ES-I3 (cell line): ENCODE results near the gene MTA1.

ENCODE experiments used
- H3K36me3 ChIP-seq: 2 replicates; pipeline ENCODE4 v1.6.1; 2013; ENCODE audit warnings: mild to moderate bottlenecking, low read length, control low read depth, moderate library complexity; ENCODE audit not compliant: insufficient read depth
- H3K4me1 ChIP-seq: 2 replicates; pipeline ENCODE4 v1.6.1; 2013; ENCODE audit warnings: mild to moderate bottlenecking, control low read depth, low read length; ENCODE audit not compliant: insufficient read depth
- H3K9ac ChIP-seq: 2 replicates; pipeline ENCODE4 v1.6.1; 2013; ENCODE audit warnings: low read depth, mild to moderate bottlenecking, low read length, moderate library complexity
- H3K9me3 ChIP-seq: 2 replicates; pipeline ENCODE4 v1.6.1; 2013; ENCODE audit warnings: mild to moderate bottlenecking, low read length, moderate library complexity; ENCODE audit not compliant: control insufficient read depth, insufficient read depth

Gene MTA1

DNA sequence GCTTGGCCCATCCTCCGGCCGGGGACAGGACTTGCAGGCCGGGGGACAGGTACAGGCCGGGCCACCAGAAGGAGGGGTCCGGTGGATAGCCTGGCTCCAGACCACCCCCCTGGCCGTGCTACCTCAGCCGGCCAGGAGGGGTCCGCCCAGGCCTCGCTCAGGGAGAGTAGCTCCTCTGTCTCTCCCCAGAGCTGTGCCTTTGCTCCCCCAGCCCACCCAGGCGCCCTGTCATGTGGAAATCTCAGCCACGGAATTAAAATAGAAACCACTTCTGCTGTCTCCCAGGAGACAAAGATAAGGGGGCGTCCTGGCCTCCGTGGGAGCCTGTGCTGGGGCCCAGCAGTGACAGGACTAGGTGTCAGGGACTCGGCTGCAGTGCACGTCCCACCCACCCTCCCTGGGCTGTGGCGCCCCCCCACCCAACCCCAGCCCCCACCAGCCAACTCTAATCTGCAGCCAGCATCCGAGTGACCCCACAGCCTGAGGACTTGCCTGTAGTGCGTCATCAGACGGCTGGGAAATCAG is 51.7 kb downstream of the MTA1 start:
- Histone ChIP-seq H3K9ac (no peak overlapping the region), H3K4me1 (peaks cover 8% of the 10 kb centered on the region; the same call in 1 of the 2 replicates), H3K36me3 (no peaks in the 10 kb centered on the region; the same call in none of the 2 replicates), H3K9me3 (no peaks in the 10 kb centered on the region)

DNA sequence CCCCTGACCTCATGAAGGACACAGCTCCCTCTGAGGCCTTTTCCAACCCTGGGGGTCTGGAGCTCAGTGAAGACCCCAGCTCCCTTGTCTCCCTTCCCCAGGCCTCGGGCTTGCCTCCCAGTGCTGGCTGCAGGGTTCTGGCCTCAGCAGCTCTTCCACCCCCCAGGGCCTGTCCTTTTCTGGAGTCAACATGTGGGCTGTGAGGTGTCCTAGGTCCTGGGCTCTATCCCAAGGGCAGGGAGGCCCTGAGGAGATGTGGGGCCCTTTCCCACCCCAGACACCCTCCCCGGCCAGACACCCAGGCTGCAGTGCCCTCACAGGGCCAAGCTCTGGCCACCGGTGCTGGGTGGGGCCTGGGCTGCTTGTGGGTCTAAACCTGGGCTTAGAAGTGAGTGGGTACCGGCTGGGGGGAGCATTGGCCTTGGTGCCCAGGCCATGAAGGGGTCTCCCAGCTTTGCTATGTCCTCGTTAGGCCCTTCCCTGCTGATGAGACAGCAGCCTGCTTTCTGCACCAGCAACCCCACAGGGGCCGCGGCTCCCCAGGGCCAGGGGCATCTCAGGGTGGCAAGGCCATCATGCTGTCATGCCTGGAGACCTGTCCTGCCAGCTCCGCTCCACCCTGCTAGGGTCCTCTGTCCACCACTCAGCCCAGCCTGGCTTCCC is 52.3 kb downstream of the MTA1 start:
- Histone ChIP-seq H3K36me3 (no peaks in the 10 kb centered on the region; the same call in none of the 2 replicates), H3K4me1 (peaks cover 14% of the 10 kb centered on the region; the same call in 1 of the 2 replicates), H3K9ac (no peak overlapping the region), H3K9me3 (no peaks in the 10 kb centered on the region)

DNA sequence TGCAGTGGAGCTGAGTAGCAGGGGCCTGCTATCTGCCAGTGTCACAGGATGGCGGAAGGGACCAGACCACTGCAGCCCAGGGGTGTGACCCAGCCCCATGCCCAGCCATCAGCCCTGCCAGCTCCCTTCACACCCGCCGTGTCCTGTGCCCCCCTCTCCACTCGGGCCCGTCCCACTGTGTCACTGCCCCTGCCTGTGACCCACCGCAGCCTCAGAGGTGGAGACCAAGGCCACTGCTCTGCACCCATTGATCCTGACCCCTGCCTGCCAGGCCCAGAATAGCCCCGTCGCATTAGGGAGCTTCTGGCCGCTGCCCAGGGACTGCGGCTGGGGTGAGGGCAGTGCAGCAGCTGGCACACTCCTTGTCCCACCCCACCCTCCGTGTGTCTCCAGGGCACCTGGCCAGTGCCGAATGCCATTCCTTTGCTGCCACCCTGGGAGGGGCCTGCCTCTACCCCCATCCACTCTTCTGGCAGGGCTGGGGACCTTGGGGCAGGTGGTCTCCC is 52.9 kb downstream of the MTA1 start:
- Histone ChIP-seq H3K36me3 (no peaks in the 10 kb centered on the region; the same call in none of the 2 replicates), H3K9me3 (no peaks in the 10 kb centered on the region), H3K4me1 (peaks cover 18% of the 10 kb centered on the region; the same call in 1 of the 2 replicates), H3K9ac (no peak overlapping the region)

DNA sequence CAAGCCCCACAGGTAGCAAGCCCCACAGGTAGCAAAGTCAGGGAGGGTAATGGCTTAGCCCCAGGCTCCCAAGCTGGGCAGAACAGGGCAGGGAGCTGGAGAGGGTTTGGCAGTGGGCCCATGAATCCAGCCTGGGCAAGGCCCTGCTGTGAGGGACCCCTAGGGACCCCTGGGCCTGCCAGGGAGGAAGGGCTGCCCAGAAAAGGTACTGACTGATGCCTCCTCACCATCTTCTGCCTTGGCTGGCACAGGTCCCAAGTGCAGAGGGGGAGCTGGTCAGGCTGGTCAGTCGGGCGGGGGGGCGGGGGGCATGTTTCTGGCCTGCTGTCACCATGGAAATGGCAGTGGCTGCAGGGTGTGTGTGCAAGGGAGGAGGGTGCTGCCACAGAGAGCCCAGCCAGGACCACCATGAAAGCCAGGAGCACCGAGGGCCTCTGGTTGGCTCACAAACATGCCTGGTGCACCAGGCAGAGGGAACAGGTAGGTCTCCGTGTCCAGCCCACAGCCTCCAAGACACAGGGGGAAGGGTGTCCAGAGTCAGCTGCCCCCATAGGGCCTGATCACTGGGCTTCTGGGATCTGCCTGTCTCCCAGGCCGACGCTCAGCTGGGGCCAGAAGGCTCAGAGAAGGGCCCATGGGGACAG is 53.5 kb downstream of the MTA1 start:
- Histone ChIP-seq H3K36me3 (no peaks in the 10 kb centered on the region; the same call in none of the 2 replicates), H3K4me1 (peaks cover 18% of the 10 kb centered on the region; the same call in 1 of the 2 replicates), H3K9ac (peak overlapping the region; percentile 29; the same call in 1 of the 2 replicates), H3K9me3 (no peaks in the 10 kb centered on the region)

DNA sequence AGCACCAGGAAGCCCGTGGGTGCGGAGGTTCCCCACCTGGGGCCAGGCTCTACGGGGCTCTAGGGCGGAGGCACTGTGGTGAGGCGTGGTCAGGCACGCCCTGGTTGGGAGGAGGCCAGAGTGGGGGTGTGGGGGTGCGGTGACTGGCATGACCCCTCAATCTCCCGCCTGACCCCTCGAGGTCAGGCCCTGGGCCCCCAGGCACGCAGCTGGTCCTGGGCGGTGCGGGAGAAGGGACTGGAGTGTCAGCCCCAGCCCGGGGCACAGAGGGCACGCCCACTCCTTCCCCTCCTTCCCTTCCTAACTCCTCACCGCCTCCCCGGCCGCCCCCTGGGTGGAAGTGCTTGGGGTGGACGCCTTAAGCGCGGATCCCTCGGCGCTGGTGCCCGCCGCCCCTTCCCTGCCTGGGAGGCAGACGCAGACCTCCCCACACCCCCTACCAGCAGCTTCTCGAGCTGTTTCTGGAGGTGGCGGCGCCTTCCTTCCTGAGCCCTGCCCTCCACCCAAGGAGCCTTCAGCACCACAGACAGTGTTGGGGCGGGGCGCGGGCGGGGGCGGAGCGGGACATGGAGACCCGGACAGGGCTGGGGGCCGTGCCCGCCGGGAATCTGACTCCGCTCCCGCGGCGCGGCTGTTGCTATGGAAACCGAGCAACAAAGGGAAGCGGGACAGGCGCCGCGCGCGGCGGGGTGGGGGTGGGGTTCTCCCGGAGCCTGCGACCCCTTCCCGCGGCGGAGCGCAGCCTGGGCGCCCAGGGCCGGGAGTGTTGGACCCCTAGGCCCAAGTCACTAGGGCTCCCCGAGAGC is 54.3 kb downstream of the MTA1 start:
- Histone ChIP-seq H3K9me3 (no peaks in the 10 kb centered on the region), H3K9ac (peak overlapping the region; percentile 56; the same call in 1 of the 2 replicates), H3K36me3 (no peaks in the 10 kb centered on the region; the same call in 1 of the 2 replicates), H3K4me1 (peaks cover 18% of the 10 kb centered on the region; the same call in 1 of the 2 replicates)

DNA sequence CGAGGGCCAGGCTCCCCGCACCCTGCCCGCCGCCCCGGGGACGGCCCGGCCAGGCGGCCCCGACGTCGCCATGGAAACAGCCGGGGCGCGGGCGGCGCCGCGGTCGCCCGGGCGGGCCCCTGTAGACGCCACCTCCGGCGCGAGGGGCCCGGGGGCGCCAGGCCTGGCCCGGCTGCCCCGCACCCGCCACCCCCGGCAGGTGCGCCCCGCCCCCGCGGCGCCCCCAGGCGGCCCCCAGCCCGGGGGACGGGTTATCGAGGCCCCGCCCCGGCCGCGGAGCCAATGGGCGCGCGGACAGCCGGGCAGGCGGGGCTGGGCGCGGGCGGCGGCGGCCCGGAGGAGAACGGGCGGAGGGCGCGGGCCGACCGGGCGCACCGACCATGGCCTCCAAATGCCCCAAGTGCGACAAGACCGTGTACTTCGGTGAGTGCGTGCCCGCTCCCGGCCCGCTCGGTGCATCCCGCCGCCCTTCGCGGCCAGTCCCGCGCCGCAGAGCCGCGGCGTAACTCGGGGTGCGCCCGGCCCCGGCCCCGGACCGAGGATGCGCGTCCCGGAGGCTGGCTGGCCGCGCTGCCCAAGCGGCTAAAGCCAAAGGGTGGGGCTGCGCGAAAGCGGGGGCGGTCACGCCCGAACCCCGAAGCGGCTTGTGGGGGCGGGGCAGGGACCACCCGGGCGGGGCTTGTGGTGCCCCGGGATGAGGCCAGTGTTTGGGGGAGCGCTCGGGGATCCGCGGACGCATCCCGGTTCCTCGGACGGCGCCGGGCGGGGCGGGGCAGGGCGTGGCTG is 55.0 kb downstream of the MTA1 start, which contains the start of gene CRIP2:
Gene CRIP2, plus strand, starts transcription at position 339 of the 786 bp plus-strand sequence. Its CDS starts 42 bp downstream, at position 381.
- peak within 1 kb of the TSS; percentile 71; the same call in 1 of the 2 replicates for H3K9ac ChIP-seq
- no peaks in the 10 kb centered on the region; the same call in 1 of the 2 replicates for H3K36me3 ChIP-seq
- no peaks in the 10 kb centered on the region for H3K9me3 ChIP-seq
- H3K4me1 ChIP-seq: peaks cover 18% of the 10 kb centered on the region; the same call in 1 of the 2 replicates

DNA sequence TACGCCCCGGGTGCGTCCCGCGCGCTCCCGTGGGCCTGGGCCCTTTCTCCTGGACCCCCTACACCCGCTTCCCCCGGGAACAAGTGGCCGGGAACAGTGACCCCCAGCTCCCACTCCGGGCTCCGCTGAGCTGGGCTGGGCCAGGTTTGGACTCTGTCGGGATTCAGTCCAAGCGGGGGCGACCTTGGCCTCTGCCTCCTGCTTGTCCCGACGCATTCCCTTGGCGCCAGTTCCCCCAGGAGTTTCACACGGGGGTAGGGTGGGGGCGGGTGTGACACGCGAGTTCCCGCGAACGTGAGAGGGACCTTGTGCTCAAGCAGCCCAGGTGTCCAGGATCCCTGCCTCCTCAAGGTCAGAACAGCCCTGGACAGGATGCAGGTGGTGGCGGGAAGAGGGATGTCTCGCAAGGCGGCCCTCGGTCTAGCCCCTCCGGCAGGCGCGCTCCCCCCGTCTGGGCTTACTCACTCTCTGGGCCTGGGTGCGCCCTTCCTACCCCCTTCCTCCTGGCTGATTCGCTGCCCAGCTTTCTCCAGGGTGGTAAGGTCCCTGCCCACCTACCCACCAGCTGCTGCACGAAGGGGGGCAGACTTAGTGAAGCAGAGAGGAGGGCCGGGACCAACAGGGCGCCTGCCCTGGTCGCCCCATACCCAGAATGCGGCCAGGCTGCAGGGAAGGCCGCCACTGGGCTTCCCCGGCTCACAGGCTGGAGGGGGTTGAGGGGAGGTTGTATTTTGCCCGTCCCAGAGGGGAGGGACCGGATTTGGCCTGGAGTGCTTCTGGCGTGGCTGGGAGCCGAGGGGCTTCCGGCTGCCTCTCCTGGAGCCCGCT is 55.9 kb downstream of the MTA1 start:
- H3K9ac ChIP-seq: peak overlapping the region; percentile 71
- H3K9me3 ChIP-seq: no peaks in the 10 kb centered on the region
- no peaks in the 10 kb centered on the region; the same call in 1 of the 2 replicates for H3K36me3 ChIP-seq
- H3K4me1 ChIP-seq: peaks cover 19% of the 10 kb centered on the region; the same call in 1 of the 2 replicates

DNA sequence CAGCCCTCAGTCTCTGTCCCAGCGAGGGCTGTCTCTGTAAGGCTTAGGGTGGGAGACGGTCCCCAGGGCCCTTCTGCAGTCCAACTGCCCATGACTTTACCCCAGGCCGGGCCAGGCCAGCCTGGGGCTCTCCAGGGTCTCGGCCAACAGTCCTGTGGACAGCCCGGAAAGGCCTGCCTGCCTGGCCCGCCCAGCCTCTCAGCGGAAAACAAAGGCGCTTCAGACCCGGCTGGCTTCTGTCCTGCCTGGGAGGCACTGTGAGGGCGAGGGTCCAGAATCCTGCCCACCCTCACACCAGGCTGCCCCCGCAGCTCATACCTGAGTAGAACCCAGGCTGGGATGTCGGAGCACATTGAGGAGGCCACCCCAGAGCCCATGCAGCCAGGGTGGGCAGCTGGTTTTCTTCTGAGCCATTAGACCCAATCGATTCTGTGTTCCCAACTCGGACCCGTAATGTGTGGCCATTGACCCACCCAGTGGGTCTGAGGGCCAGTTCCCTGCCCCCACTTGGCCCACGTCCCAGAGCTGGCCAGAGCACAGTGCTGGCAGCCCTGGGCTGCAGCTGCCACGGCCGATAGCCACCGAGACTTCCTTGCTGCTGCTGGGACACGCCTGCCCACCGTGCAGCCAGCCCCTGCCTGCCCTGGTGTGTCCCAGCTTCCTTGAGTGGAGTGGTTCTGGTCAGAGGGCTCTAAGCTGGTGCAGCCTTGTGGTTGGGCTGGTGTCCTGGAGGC is 56.6 kb downstream of the MTA1 start:
- H3K9me3 ChIP-seq: no peaks in the 10 kb centered on the region
- no peaks in the 10 kb centered on the region for H3K36me3 ChIP-seq
- peaks cover 20% of the 10 kb centered on the region for H3K4me1 ChIP-seq
- peak overlapping the region; percentile 71 for H3K9ac ChIP-seq

DNA sequence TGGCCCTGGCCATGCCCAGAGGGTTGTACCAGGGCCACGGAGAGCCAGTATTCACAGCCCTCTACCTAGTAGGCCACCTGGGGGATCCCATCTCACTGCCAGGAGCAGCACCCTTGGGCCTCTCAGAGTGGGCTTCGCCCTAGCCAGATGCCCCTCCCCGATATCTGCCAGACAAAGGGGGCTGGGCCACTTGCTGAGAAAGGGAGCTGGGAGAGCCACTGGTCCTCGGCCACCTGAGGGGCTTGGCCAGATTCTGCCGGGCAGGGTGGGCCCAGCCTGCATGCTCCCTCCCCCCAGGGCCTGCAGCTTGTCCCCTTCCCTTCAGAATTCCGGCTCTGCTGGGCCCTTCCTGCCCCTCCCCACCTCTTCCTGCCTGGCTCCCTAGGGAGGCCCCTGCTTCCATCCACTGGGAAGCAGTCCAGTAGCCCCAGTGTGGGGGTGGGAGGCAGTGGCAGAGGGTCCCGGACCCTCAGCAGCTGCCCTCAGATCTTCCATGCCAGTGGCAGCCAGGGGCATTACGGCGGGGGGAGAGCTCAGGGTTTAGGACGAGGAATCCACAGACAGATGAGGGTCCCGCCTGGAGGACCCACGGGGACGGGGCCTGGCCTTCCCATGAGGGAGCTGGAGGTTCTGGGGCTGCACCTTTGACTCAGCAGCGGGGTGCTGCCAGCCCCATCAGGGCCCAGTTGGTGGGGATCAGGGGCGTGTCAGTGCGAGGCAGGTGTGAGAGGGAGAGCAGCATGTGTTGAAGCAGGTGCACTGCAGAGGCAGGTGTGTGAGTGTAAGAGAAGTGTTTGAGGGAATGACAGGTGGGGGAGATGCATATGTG is 57.4 kb downstream of the MTA1 start:
- Histone ChIP-seq H3K9ac (no peak overlapping the region), H3K9me3 (no peaks in the 10 kb centered on the region), H3K4me1 (peaks cover 25% of the 10 kb centered on the region), H3K36me3 (no peaks in the 10 kb centered on the region)

DNA sequence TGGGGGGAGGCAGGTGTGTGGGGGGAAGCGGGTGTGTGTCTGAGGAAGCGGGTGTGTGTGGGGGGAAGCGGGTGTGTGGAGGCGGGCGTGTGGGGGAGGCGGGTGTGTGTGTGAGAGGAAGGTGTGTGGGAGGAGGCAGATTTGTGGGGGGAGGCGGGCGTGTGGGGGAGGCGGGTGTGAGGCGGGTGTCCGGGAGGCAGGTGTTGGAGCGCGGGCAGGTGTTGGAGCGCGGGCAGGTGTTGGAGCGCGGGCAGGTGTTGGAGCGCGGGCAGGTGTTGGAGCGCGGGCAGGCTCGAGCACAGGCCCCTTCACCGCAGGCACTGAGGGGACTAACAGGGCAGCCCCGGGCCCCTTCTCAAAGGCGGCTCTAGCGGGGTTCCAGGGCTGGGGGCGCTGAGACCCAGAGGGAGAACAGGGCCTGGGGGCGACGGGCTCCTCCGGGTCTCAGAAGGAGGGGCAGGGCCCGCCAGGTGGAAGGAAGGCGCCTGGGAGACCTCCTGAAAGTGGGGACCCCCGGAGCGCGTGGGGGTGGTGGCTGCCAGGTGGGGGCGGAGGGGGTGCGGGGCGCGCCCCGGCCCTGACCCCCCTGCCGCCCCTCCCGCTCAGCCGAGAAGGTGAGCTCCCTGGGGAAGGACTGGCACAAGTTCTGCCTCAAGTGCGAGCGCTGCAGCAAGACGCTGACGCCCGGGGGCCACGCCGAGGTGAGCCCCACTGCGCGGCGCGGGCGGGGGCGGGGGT is 58.2 kb downstream of the MTA1 start:
- Histone ChIP-seq H3K36me3 (no peaks in the 10 kb centered on the region), H3K9ac (peak overlapping the region; percentile 15; the same call in 1 of the 2 replicates), H3K4me1 (peaks cover 30% of the 10 kb centered on the region), H3K9me3 (no peaks in the 10 kb centered on the region)
